ENCODE results near the gene POMT2.

- no peak for TF ChIP-seq CSRNP3 (CRISPR knock-in tag; IDR thresholded peaks at IDR 0.05)
- TF ChIP-seq RARB (CRISPR knock-in tag; IDR thresholded peaks at IDR 0.05), result no peak
Measured at GRCh38 chr14:77276959-77277358, 43.7 kb downstream of the POMT2 start.

Data from SK-N-SH treated with all-trans-retinoic acid at 6 μM for 48 hours (cell line).